Loucy (cell line): Measurements from ENCODE around the gene SLC26A11.

Experiments
- H2AFZ ChIP-seq: fragments of 200-600 bp; sonication (generic); 2 replicates; pipeline ENCODE4 v1.6.0; 2016; ENCODE audit warnings: antibody characterized with exemption, mild to moderate bottlenecking, low read length, moderate library complexity
- H3F3A ChIP-seq: fragments of 200-600 bp; 2 replicates; pipeline ENCODE4 v1.6.0; 2016; ENCODE audit warnings: antibody characterized with exemption, low read depth, mild to moderate bottlenecking
- H3K27me3 ChIP-seq: fragments of 200-600 bp; sonication (generic); 2 replicates; pipeline ENCODE4 v1.6.1; 2014; ENCODE audit warnings: low read length, mild to moderate bottlenecking; ENCODE audit not compliant: insufficient read depth, poor library complexity, severe bottlenecking
- H3K36me3 ChIP-seq: fragments of 200-600 bp; sonication (generic); 2 replicates; pipeline ENCODE4 v1.6.1; 2016; ENCODE audit warnings: low read length; ENCODE audit not compliant: insufficient read depth
- H3K4me1 ChIP-seq: fragments of 200-600 bp; sonication (generic); 2 replicates; pipeline ENCODE4 v1.5.1; 2014; ENCODE audit warnings: low read length, mild to moderate bottlenecking; ENCODE audit not compliant: insufficient read depth, poor library complexity, severe bottlenecking
- H3K4me2 ChIP-seq: fragments of 200-600 bp; sonication (generic); 2 replicates; pipeline ENCODE4 v1.6.0; 2014; ENCODE audit warnings: antibody characterized with exemption, low read length, low read depth, mild to moderate bottlenecking; ENCODE audit not compliant: poor library complexity, severe bottlenecking
- H3K4me3 ChIP-seq: fragments of 200-600 bp; sonication (generic); 2 replicates; pipeline ENCODE4 v1.5.1; 2014; ENCODE audit warnings: low read length, mild to moderate bottlenecking, mixed read lengths; ENCODE audit not compliant: poor library complexity, severe bottlenecking
- H3K79me2 ChIP-seq: fragments of 200-600 bp; sonication (generic); 2 replicates; pipeline ENCODE4 v1.6.1; 2014; ENCODE audit warnings: low read length; ENCODE audit not compliant: insufficient read depth
- H3K9ac ChIP-seq: fragments of 200-600 bp; sonication (generic); 2 replicates; pipeline ENCODE4 v1.6.0; 2014; ENCODE audit warnings: mild to moderate bottlenecking, low read depth, low read length, moderate library complexity; ENCODE audit not compliant: poor library complexity, severe bottlenecking
- H3K9me2 ChIP-seq: fragments of 200-600 bp; sonication (generic); replicated peaks from 2 replicates; pipeline ENCODE4 v1.6.1; 2016; ENCODE audit warnings: low read depth, low read length, mixed read lengths
- H3K9me3 ChIP-seq: fragments of 200-600 bp; sonication (generic); 2 replicates; pipeline ENCODE4 v1.6.1; 2014; ENCODE audit warnings: mild to moderate bottlenecking, antibody characterized with exemption, low read length, low read depth; ENCODE audit not compliant: insufficient read depth
- H4K20me1 ChIP-seq: fragments of 200-600 bp; sonication (generic); 2 replicates; pipeline ENCODE4 v1.6.0; 2014; ENCODE audit warnings: antibody characterized with exemption, low read length, mild to moderate bottlenecking; ENCODE audit not compliant: insufficient read depth, poor library complexity, severe bottlenecking
- CTCF ChIP-seq: fragments of 200-600 bp; sonication (generic); conservative IDR thresholded peaks from 2 replicates; pipeline ENCODE4 v1.5.1; 2014; ENCODE audit warnings: mild to moderate bottlenecking, antibody characterized with exemption, low read length
- EZH2phosphoT487 ChIP-seq: fragments of 200-600 bp; IDR thresholded peaks from 2 replicates; pipeline ENCODE4 v1.6.1; 2018; ENCODE audit warnings: antibody characterized with exemption, mild to moderate bottlenecking, moderate library complexity, borderline replicate concordance

The SLC26A11 gene

GRCh38 chr17:80251966-80252365 is 31.7 kb downstream of the SLC26A11 start:
- no peaks in the 10 kb centered on the region for H3K79me2 ChIP-seq
- no peaks in the 10 kb centered on the region for H3K27me3 ChIP-seq
- no peak for TF ChIP-seq CTCF
- TF ChIP-seq EZH2phosphoT487 = no peak
- peaks cover 4% of the 10 kb centered on the region for H3K4me1 ChIP-seq
- no peak overlapping the region for H3K4me2 ChIP-seq
- no peaks in the 10 kb centered on the region for H3K9me3 ChIP-seq
- no peaks in the 10 kb centered on the region for H3F3A ChIP-seq
- no peaks in the 10 kb centered on the region for H4K20me1 ChIP-seq
- H2AFZ ChIP-seq = no peak overlapping the region
- H3K9ac ChIP-seq = no peak overlapping the region
- H3K9me2 ChIP-seq = no peaks in the 10 kb centered on the region
- no peak overlapping the region for H3K4me3 ChIP-seq
- no peaks in the 10 kb centered on the region for H3K36me3 ChIP-seq

GRCh38 chr17:80252871-80253270 is 32.6 kb downstream of the SLC26A11 start:
- Histone ChIP-seq H3K9ac (no peak overlapping the region), H3K79me2 (no peaks in the 10 kb centered on the region), H3K9me3 (no peaks in the 10 kb centered on the region), H3K9me2 (no peaks in the 10 kb centered on the region), H3K4me1 (peaks cover 4% of the 10 kb centered on the region), H3K4me3 (no peak overlapping the region), H3F3A (no peaks in the 10 kb centered on the region), H3K27me3 (no peaks in the 10 kb centered on the region), H3K36me3 (no peaks in the 10 kb centered on the region), H3K4me2 (no peak overlapping the region), H2AFZ (0 out of 2 replicates have a peak overlapping the region, but pooled peaks have one; percentile 24), H4K20me1 (no peaks in the 10 kb centered on the region)
- peak; percentile 80 for TF ChIP-seq CTCF
- TF ChIP-seq EZH2phosphoT487 = no peak

- no peaks in the 10 kb centered on the region for H3K36me3 ChIP-seq
- no peaks in the 10 kb centered on the region for H4K20me1 ChIP-seq
- no peaks in the 10 kb centered on the region for H3K79me2 ChIP-seq
- H3K27me3 ChIP-seq = no peaks in the 10 kb centered on the region
- H3K9me2 ChIP-seq = no peaks in the 10 kb centered on the region
- peaks cover 3% of the 10 kb centered on the region; the same call in 1 of the 2 replicates for H3F3A ChIP-seq
- peaks cover 4% of the 10 kb centered on the region for H3K4me1 ChIP-seq
- TF ChIP-seq EZH2phosphoT487 (no peak), CTCF (no peak)
- H3K4me2 ChIP-seq = no peak overlapping the region
- no peak overlapping the region for H3K9ac ChIP-seq
- no peak overlapping the region for H2AFZ ChIP-seq
- no peak overlapping the region for H3K4me3 ChIP-seq
- H3K9me3 ChIP-seq = no peaks in the 10 kb centered on the region
These were observed 33.6 kb downstream of the SLC26A11 start for GRCh38 chr17:80253631-80254395.
